DND-41 (cell line): ENCODE results near the gene TMEM11.

Source experiments
- ATAC-seq: fragments of 200-7000 bp; cut with Tn5 transposase; 3 replicates; pipeline ENCODE4 v1.9.1; 2021; ENCODE audit warnings: low read depth; ENCODE audit not compliant: insufficient read depth
- DNase-seq: peaks from one replicate; pipeline ENCODE4 v3.0.0-alpha.2; 2020
- H2AFZ ChIP-seq: 2 replicates; pipeline ENCODE4 v1.6.0; 2012; ENCODE audit warnings: low read depth, low read length
- H3K27ac ChIP-seq: 2 replicates; pipeline ENCODE4 v1.5.1; 2012; ENCODE audit warnings: low read length, inconsistent platforms
- H3K27me3 ChIP-seq: fragments of 200-600 bp; sonication (generic); 2 replicates; pipeline ENCODE4 v1.6.0; 2012; ENCODE audit warnings: low read length, mild to moderate bottlenecking, inconsistent platforms; ENCODE audit not compliant: insufficient read depth, poor library complexity
- H3K36me3 ChIP-seq: 2 replicates; pipeline ENCODE4 v1.5.1; 2012; ENCODE audit warnings: low read length, inconsistent platforms; ENCODE audit not compliant: insufficient read depth
- H3K4me1 ChIP-seq: 2 replicates; pipeline ENCODE4 v1.5.1; 2012; ENCODE audit warnings: mild to moderate bottlenecking, low read length; ENCODE audit not compliant: insufficient read depth
- H3K4me2 ChIP-seq: 2 replicates; pipeline ENCODE4 v1.6.0; 2012; ENCODE audit warnings: mild to moderate bottlenecking, moderate library complexity, low read length, inconsistent platforms; ENCODE audit not compliant: insufficient read depth
- H3K4me3 ChIP-seq, 2 experiments: fragments of 200-600 bp in 1 of 2; shearing (Covaris generic) in 1 of 2; 2 replicates each; pipeline ENCODE4 v1.5.1; 2012 to 2016; ENCODE audit warnings: inconsistent platforms in 2 of 2, low read length in 2 of 2, mild to moderate bottlenecking in 2 of 2, low read depth in 1 of 2, moderate library complexity in 1 of 2
- H3K79me2 ChIP-seq: 2 replicates; pipeline ENCODE4 v1.6.0; 2012; ENCODE audit warnings: low read length, inconsistent platforms; ENCODE audit not compliant: insufficient read depth
- H3K9ac ChIP-seq: 2 replicates; pipeline ENCODE4 v1.6.0; 2012; ENCODE audit warnings: low read depth, mild to moderate bottlenecking, inconsistent platforms, low read length, moderate library complexity
- H3K9me3 ChIP-seq: 2 replicates; pipeline ENCODE4 v1.5.1; 2012; ENCODE audit warnings: low read length, moderate library complexity, mild to moderate bottlenecking, inconsistent platforms; ENCODE audit not compliant: insufficient read depth, severe bottlenecking
- H4K20me1 ChIP-seq: 2 replicates; pipeline ENCODE4 v1.6.0; 2012; ENCODE audit warnings: low read length; ENCODE audit not compliant: insufficient read depth
- CTCF ChIP-seq: IDR thresholded peaks from 2 replicates; pipeline ENCODE4 v1.5.1; 2012; ENCODE audit warnings: borderline replicate concordance, low read length, moderate library complexity, mild to moderate bottlenecking; ENCODE audit not compliant: poor library complexity, severe bottlenecking; ENCODE audit errors: extremely low read depth
- EZH2 ChIP-seq: IDR thresholded peaks from 3 replicates; pipeline ENCODE4 v1.6.1; 2012; ENCODE audit warnings: borderline replicate concordance, low read depth, mild to moderate bottlenecking, moderate library complexity, low read length, inconsistent platforms; ENCODE audit not compliant: severe bottlenecking

TMEM11 gene

DNA sequence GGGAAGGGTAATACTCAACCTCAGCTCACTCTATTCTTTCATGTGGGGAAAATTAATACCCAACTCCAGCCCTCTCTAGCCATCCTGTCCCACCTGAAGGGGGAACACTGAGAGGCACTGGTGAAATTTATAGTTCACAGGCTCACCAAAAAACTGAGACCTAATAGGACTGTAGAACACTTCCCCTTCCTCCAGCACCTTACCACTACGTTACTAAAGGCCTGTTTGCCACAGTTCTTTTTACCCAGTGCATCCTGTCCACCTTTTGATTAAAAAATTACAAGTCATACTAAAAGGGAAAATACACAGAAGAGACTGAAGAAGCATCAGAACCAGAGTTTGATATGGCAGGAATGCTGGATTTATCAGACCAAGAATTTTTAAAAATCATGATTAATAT is 61.2 kb downstream of the TMEM11 start:
- Histone ChIP-seq H3K9me3 (peaks cover 21% of the 10 kb centered on the region), H3K36me3 (no peaks in the 10 kb centered on the region), H3K79me2 (peaks cover 3% of the 10 kb centered on the region; the same call in 1 of the 2 replicates), H3K27ac (no peak overlapping the region), H3K4me2 (no peak overlapping the region), H3K9ac (no peak overlapping the region), H2AFZ (no peak overlapping the region), H3K27me3 (no peaks in the 10 kb centered on the region), H4K20me1 (no peaks in the 10 kb centered on the region), H3K4me1 (no peaks in the 10 kb centered on the region), H3K4me3 (no peak overlapping the region)
- DNase-seq (no peak), ATAC-seq (no peak)
- TF ChIP-seq CTCF (no peak), EZH2 (no peak)

DNA sequence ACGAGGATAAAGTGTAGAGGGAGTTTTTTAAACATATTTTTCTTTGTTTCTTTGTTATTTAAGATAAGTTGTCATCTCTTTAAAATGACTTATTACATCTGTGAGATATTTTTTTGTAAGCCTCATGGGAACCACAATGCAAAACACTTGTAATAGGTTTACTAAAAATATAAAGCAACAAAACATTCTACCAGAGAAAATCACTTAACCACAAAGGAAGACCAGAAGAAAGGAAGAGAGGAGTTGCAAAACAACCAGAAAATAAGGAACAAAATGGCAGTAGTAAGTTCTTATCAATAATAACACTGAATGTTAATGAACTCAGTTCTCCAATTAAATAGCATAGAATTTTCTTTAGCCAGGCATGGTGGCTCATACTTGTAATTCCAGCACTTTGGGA is 64.3 kb downstream of the TMEM11 start:
- Histone ChIP-seq H3K4me3 (no peak overlapping the region), H3K9ac (no peak overlapping the region), H3K4me1 (no peaks in the 10 kb centered on the region), H3K9me3 (peaks cover 33% of the 10 kb centered on the region), H3K79me2 (peaks cover 3% of the 10 kb centered on the region; the same call in 1 of the 2 replicates), H3K36me3 (0 out of 2 replicates have a peak, but pooled peaks cover 3% of the 10 kb centered on the region), H3K4me2 (no peak overlapping the region), H4K20me1 (no peaks in the 10 kb centered on the region), H2AFZ (no peak overlapping the region), H3K27ac (no peak overlapping the region), H3K27me3 (no peaks in the 10 kb centered on the region)
- DNase-seq (no peak), ATAC-seq (no peak)
- TF ChIP-seq CTCF, result no peak
- TF ChIP-seq EZH2, result no peak
